ENCODE data around the gene RAB3A.

The RAB3A gene

GRCh38 chr19:18167975-18168645, 35.7 kb downstream of the RAB3A start:
- peak; percentile 80 for TF ChIP-seq CTCF (conservative IDR thresholded peaks at IDR 0.05; ENCODE audit: low read depth, low read length)
- peak; percentile 55 for DNase-seq (ENCODE audit: low read depth)
- no peak overlapping the region for H3K4me3 ChIP-seq (ENCODE audit: low read depth, low read length)

DNA sequence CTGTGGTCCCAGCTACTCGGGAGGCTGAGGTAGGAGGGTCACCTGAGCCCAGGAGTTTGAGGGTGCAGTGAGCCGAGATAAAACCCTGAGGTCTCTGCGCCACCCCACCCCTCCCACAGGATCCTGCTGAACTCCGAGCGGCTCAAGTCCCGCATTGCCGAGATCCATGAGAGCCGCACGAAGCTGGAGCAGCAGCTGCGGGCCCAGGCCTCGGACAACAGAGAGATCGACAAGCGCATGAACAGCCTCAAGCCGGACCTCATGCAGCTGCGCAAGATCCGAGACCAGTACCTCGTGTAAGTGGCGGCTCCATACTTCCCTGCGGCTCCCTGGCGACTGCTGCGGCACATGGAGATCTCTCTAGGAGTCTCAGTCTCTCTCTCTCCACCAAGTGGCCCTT, 36.8 kb downstream of the RAB3A start:
- no peak for DNase-seq (ENCODE audit: low read depth)
- TF ChIP-seq CTCF (conservative IDR thresholded peaks at IDR 0.05; ENCODE audit: low read depth, low read length): no peak
- H3K4me3 ChIP-seq (ENCODE audit: low read depth, low read length): no peak overlapping the region

- no peak for DNase-seq (ENCODE audit: low read depth)
- TF ChIP-seq CTCF (conservative IDR thresholded peaks at IDR 0.05; ENCODE audit: low read depth, low read length): no peak
- H3K4me3 ChIP-seq (ENCODE audit: low read depth, low read length): no peak overlapping the region
Observed at GRCh38 chr19:18165794-18166544, 37.9 kb downstream of the RAB3A start.

GRCh38 chr19:18164072-18164471, 39.8 kb downstream of the RAB3A start:
- no peak overlapping the region for H3K4me3 ChIP-seq (ENCODE audit: low read depth, low read length)
- TF ChIP-seq CTCF (conservative IDR thresholded peaks at IDR 0.05; ENCODE audit: low read depth, low read length): no peak
- DNase-seq (ENCODE audit: low read depth): no peak

DNA sequence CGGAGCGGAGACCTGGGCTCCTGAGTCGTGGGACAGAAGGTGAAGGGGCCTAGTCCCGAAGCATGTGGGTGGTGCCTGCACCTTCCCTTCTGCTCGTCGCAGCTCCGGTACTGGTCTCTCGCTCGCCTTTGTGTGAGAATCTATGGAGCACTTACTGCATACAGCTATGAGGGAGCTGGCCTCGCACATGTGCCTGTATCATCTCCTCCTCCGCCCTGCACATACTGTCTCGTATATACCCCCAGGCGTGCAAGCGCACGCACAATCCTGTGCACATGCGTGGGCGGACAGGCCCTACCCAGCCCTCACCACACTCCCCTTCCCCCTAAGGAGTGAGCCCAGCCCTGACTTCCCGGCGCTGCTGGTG, 42.2 kb downstream of the RAB3A start:
- peak overlapping the region; percentile 43 for H3K4me3 ChIP-seq (ENCODE audit: low read depth, low read length)
- no peak for DNase-seq (ENCODE audit: low read depth)
- TF ChIP-seq CTCF (conservative IDR thresholded peaks at IDR 0.05; ENCODE audit: low read depth, low read length): no peak

DNA sequence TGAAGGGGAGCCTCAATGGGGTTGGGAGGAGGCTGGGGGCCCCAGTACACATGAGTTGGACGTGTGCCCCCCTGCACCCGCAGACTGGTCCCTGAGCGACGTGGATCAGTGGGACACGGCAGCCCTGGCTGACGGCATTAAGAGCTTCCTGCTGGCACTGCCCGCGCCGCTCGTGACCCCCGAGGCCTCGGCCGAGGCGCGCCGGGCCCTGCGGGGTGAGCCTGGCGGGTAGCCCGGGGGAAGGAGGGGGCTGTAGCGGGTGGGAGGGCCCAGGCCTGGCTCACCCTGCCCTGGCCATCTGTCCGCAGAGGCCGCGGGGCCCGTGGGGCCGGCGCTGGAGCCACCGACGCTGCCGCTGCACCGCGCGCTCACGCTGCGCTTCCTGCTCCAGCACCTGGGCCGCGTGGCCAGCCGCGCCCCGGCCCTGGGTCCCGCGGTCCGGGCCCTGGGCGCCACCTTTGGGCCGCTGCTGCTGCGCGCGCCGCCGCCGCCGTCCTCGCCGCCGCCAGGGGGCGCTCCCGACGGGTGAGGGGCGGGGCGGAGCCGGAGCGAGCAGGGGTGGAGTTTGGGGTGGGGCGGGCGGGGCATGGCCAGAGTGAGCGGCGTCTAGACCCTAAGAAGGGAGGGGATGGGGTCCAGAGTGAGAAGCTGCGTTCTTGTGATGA, 42.7 kb downstream of the RAB3A start:
- H3K4me3 ChIP-seq (ENCODE audit: low read depth, low read length): peak overlapping the region; percentile 43
- peak; percentile 40 for TF ChIP-seq CTCF (conservative IDR thresholded peaks at IDR 0.05; ENCODE audit: low read depth, low read length)
- peak; percentile 53 for DNase-seq (ENCODE audit: low read depth)
